Right lobe of liver (tissue), 6 donors: Measurements from ENCODE around the gene PAX1. TPM values are rescaled to one million over a fixed set of nuclear protein-coding genes. Genes with fewer than 3 reads are reported as not detected.

Experiments used
- ATAC-seq, 4 donors: fragments of 200-7000 bp; cut with Tn5 transposase; one replicate each; pipeline ENCODE4 v1.9.1; 2020; ENCODE audit warnings: mild to moderate bottlenecking in 4 of 4, moderate library complexity in 4 of 4
- DNase-seq, 3 donors: peaks; one replicate each; pipeline ENCODE4 v3.0.0-alpha.2; 2020
- H3K27ac ChIP-seq, 3 donors: fragments of 200-600 bp; one replicate each; pipeline ENCODE4 v1.8.0; 2022
- H3K27me3 ChIP-seq, 2 donors: fragments of 200-600 bp; one replicate each; pipeline ENCODE4 v1.8.0; 2022
- H3K36me3 ChIP-seq, 4 donors: fragments of 200-600 bp; sonication (generic) in 1 of 4; one replicate each; pipeline versions ENCODE4 v1.5.1 to v1.8.0; 2017 to 2022; ENCODE audit warnings: control low read depth in 1 of 4
- H3K4me1 ChIP-seq, 4 donors: fragments of 200-600 bp; sonication (generic) in 1 of 4; one replicate each; pipeline versions ENCODE4 v1.5.1 to v1.8.0; 2017 to 2022; ENCODE audit warnings: control low read depth in 1 of 4
- H3K4me3 ChIP-seq, 3 donors: fragments of 200-600 bp; one replicate each; pipeline ENCODE4 v1.8.0; 2022
- H3K9me3 ChIP-seq, 4 donors: fragments of 200-600 bp; sonication (generic) in 1 of 4; one replicate each; pipeline versions ENCODE4 v1.5.1 to v1.8.0; 2017 to 2022; ENCODE audit warnings: control low read depth in 1 of 4
- CTCF ChIP-seq, 4 donors: fragments of 200-600 bp in 3 of 4; fragments of 450-650 bp in 1 of 4; IDR thresholded peaks; one replicate each; pipeline versions ENCODE4 v1.5.1 to v1.8.0; 2016 to 2022; ENCODE audit warnings: antibody characterized with exemption in 4 of 4, mild to moderate bottlenecking in 2 of 4
- POLR2A ChIP-seq: fragments of 450-650 bp; IDR thresholded peaks from one replicate; pipeline ENCODE4 v1.6.1; 2017; ENCODE audit warnings: antibody characterized with exemption, mild to moderate bottlenecking
- WGBS: methylation state at CpG from one replicate; pipeline ENCODE4 v1.1.6; 2018; ENCODE audit warnings: low coverage, low lambda C conversion rate; ENCODE audit not compliant: insufficient coverage; ENCODE audit errors: missing lambda C conversion rate; 5-methylcytosine and 5-hydroxymethylcytosine counted together
- intact Hi-C, 2 donors: fragments of 100-400 bp; cut with DNase I; formaldehyde crosslinking; loops; one replicate each; pipeline versions ENCODE4 v1.11.2 to v1.14.1; 2022
- total RNA-seq, 6 experiments: library from RNA; depleted of rRNA in 2 of 6; stranded (reverse); fragments of >200 nt in 2 of 6; fragmentation: NEBNext Ultra II Directional in 3 of 6; extraction: Animal tissue kit (Norgen Biotek cat#: 25700) in 3 of 6; gene quantifications; one replicate each; pipeline versions ENCODE4 v1.1.0 to v1.2.4, GENCODE V29; 2016 to 2023
- donor health status: DM: no; HTN: yes; CAD: no.
- donor health status: DM: no; HTN: no; CAD: no.
- donor health status: DM: no; HTN: no; CAD: no.
- donor health status: DM: no; HTN: yes; CAD: no.
- donor health status: DM: no; HTN: yes; CAD: no.

PAX1 gene
- total RNA-seq, 6 experiments from 2014 or later: not detected

GRCh38 chr20:21701171-21701876 is 4.1 kb upstream of the PAX1 start:
- ATAC-seq (no peak), DNase-seq (no peak)
- no peak overlapping the region for H3K4me3 ChIP-seq
- WGBS: 6% methylated on average over 24 of the region's 33 CpGs
- no peak for TF ChIP-seq POLR2A
- no peak for TF ChIP-seq CTCF (IDR thresholded peaks at IDR 0.05)
- no peaks in the 10 kb centered on the region for H3K9me3 ChIP-seq
- peaks cover 0 to 30% of the 10 kb centered on the region in 2 donors for H3K27me3 ChIP-seq
- H3K36me3 ChIP-seq: no peaks in the 10 kb centered on the region
- H3K4me1 ChIP-seq: peaks cover 0 to 5% (median 0%) of the 10 kb centered on the region in 4 donors
- H3K27ac ChIP-seq: no peak overlapping the region
- intact Hi-C loops: no loop called here

GRCh38 chr20:21702016-21702415 is 3.4 kb upstream of the PAX1 start:
- ATAC-seq: no peak
- intact Hi-C loops: no loop called here

GRCh38 chr20:21702553-21703470 is 2.7 kb upstream of the PAX1 start:
- peak in 2 of 3 donors; percentile 54 to 67 for DNase-seq
- Histone ChIP-seq H3K4me3 (no peak overlapping the region), H3K9me3 (no peaks in the 10 kb centered on the region), H3K36me3 (no peaks in the 10 kb centered on the region), H3K4me1 (peaks cover 0 to 5% (median 0%) of the 10 kb centered on the region in 4 donors), H3K27me3 (peaks cover 6 to 37% of the 10 kb centered on the region in 2 donors), H3K27ac (no peak overlapping the region)
- WGBS: 5% methylated on average over 24 of the region's 54 CpGs
- peak; percentile 57 to 83 (median 66) for ATAC-seq
- TF ChIP-seq POLR2A: no peak
- TF ChIP-seq CTCF (IDR thresholded peaks at IDR 0.05): peak; percentile 11 to 44 (median 24)
- intact Hi-C loops: no loop called here

More at GRCh38 chr20:21702016-21702415, 3.4 kb upstream of the PAX1 start:
- Histone ChIP-seq H3K4me3 (no peak overlapping the region), H3K27ac (no peak overlapping the region), H3K36me3 (no peaks in the 10 kb centered on the region), H3K27me3 (peaks cover 3 to 37% of the 10 kb centered on the region in 2 donors), H3K4me1 (peaks cover 0 to 5% (median 0%) of the 10 kb centered on the region in 4 donors), H3K9me3 (no peaks in the 10 kb centered on the region)
- DNase-seq: no peak
- 6% methylated on average over 13 of the region's 14 CpGs for WGBS
- no peak for TF ChIP-seq POLR2A
- TF ChIP-seq CTCF (IDR thresholded peaks at IDR 0.05): no peak

- peaks cover 6 to 44% of the 10 kb centered on the region in 2 donors for H3K27me3 ChIP-seq
Observed at GRCh38 chr20:21703717-21704407, 1.6 kb upstream of the PAX1 start.

More at GRCh38 chr20:21703717-21704407, 1.6 kb upstream of the PAX1 start:
- TF ChIP-seq CTCF (IDR thresholded peaks at IDR 0.05) (no peak), POLR2A (no peak)
- WGBS: 5% methylated on average over 13 of the region's 22 CpGs
- intact Hi-C loops: no loop called here
- no peak overlapping the region for H3K4me3 ChIP-seq
- no peak for ATAC-seq
- no peaks in the 10 kb centered on the region for H3K36me3 ChIP-seq
- no peak for DNase-seq
- no peak overlapping the region for H3K27ac ChIP-seq
- no peaks in the 10 kb centered on the region for H3K9me3 ChIP-seq
- H3K4me1 ChIP-seq: peaks cover 0 to 5% (median 0%) of the 10 kb centered on the region in 4 donors
